Hepatocyte (in vitro differentiated cells): Measurements from ENCODE around the gene GRID2.

Source experiments
- CTCF ChIP-seq: fragments of 200-600 bp; sonication (generic); IDR thresholded peaks from 2 replicates; pipeline ENCODE4 v1.5.1; 2016; ENCODE audit warnings: antibody characterized with exemption, mild to moderate bottlenecking; ENCODE audit not compliant: poor library complexity
- EZH2 ChIP-seq: fragments of 200-600 bp; sonication (generic); IDR thresholded peaks from 2 replicates; pipeline ENCODE4 v1.6.1; 2016; ENCODE audit warnings: antibody characterized with exemption, mild to moderate bottlenecking, borderline replicate concordance
- EZH2phosphoT487 ChIP-seq: fragments of 200-600 bp; sonication (generic); IDR thresholded peaks from one replicate; pipeline ENCODE4 v1.6.1; 2018; ENCODE audit warnings: antibody characterized with exemption, mild to moderate bottlenecking, low read depth, moderate library complexity; ENCODE audit not compliant: unreplicated experiment, severe bottlenecking

DNA sequence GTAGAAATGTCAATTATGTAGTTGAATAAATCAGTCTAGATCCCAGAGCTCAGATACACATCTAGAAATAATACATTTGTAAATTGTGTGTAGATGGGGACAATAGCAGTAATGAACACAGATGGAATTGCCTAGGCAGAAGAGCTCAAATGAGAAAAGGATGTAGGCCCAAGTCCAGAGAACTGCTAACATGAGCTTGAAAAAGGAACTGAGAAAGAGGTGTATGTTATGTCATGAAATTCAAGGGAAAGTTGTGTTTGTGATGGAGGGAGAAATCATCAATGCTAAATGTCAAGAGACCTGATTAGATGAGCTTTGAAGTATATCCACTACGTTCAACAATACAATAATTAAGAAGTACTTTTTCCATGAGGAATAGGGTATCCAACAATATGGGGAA is 1148.2 kb downstream of the GRID2 start:
- no peak for TF ChIP-seq CTCF
- TF ChIP-seq EZH2: no peak
- TF ChIP-seq EZH2phosphoT487: no peak
